ENCODE data around the gene SORCS1. TPM values are rescaled to one million over a fixed set of nuclear protein-coding genes. Genes with fewer than 3 reads are reported as not detected.

Gene SORCS1
- total and polyA plus RNA-seq, 2 of the 13 experiments (the other 11 are each of a cell fraction or from before 2014, with no cell fraction given), result not detected

GRCh38 chr10:106996510-106996909, 168.0 kb downstream of the SORCS1 start:
- Histone ChIP-seq H3K36me3 (replicated peaks in 1 of 2; ENCODE audit: control insufficient read depth in 1 of 2, insufficient read depth in 2 of 2, low read length in 2 of 2) (no peaks in the 10 kb centered on the region), H3K27ac (ENCODE audit: extremely low read length, insufficient read depth, low read length) (no peak overlapping the region), H3K9me3 (ENCODE audit: low read length) (peaks cover 8% of the 10 kb centered on the region; the same call in 1 of the 2 replicates), H3K4me3 (replicated peaks in 1 of 3; ENCODE audit: insufficient read depth in 1 of 3, low read depth in 2 of 3, low read length in 3 of 3) (no peak overlapping the region), H3K4me1 (ENCODE audit: insufficient read depth, low read length) (no peaks in the 10 kb centered on the region), H3K4me2 (ENCODE audit: low read depth, low read length) (no peak overlapping the region), H3K9ac (ENCODE audit: insufficient read depth, low read depth, low read length) (no peak overlapping the region), H3K27me3 (ENCODE audit: control insufficient read depth in 1 of 2, insufficient read depth in 2 of 2, low read length in 2 of 2) (no peaks in the 10 kb centered on the region), H4K20me1 (ENCODE audit: insufficient read depth, low read length) (no peaks in the 10 kb centered on the region), H2AFZ (ENCODE audit: low read length) (no peak overlapping the region), H3K79me2 (ENCODE audit: insufficient read depth, low read length) (no peaks in the 10 kb centered on the region)
- 54% methylated on average over 3 of the region's 3 CpGs for WGBS (ENCODE audit: low lambda C conversion rate)
- ATAC-seq, result no peak
- CTCF ChIA-PET (ENCODE audit: low intra/inter-chr PET ratio, low total read pairs), result no interaction called here
- TF ChIP-seq HES4 (CRISPR knock-in tag; IDR thresholded peaks at IDR 0.05; ENCODE audit: borderline replicate concordance), result no peak
- TF ChIP-seq NR2F6 (IDR thresholded peaks at IDR 0.05), result no peak
- no peak for TF ChIP-seq NR2F6 (CRISPR knock-in tag; IDR thresholded peaks at IDR 0.05)
- TF ChIP-seq ARNTL (CRISPR knock-in tag; IDR thresholded peaks at IDR 0.05), result no peak
- no peak for TF ChIP-seq CBX2 (IDR thresholded peaks at IDR 0.05; ENCODE audit: low read depth, low read length)
- no peak for TF ChIP-seq CBX2 (CRISPR knock-in tag; IDR thresholded peaks at IDR 0.05; ENCODE audit: low read depth)
- TF ChIP-seq RORA (CRISPR knock-in tag; IDR thresholded peaks at IDR 0.05), result no peak
- no peak for TF ChIP-seq ZNF281 (CRISPR knock-in tag; IDR thresholded peaks at IDR 0.05; ENCODE audit: borderline replicate concordance)
- no peak for TF ChIP-seq TCF7 (IDR thresholded peaks at IDR 0.05; ENCODE audit: low read depth)
- no peak for TF ChIP-seq STAT6 (CRISPR knock-in tag; IDR thresholded peaks at IDR 0.05; ENCODE audit: borderline replicate concordance)
- TF ChIP-seq DR1 (CRISPR knock-in tag; IDR thresholded peaks at IDR 0.05), result no peak
- TF ChIP-seq ZNF18 (CRISPR knock-in tag; IDR thresholded peaks at IDR 0.05; ENCODE audit: insufficient replicate concordance), result no peak
- TF ChIP-seq CENPX (CRISPR knock-in tag; IDR thresholded peaks at IDR 0.05), result no peak
- no peak for TF ChIP-seq KLF11 (CRISPR knock-in tag; IDR thresholded peaks at IDR 0.05)
- no peak for TF ChIP-seq JUND (CRISPR knock-in tag; IDR thresholded peaks at IDR 0.05)
- no peak for TF ChIP-seq SRY (CRISPR knock-in tag; IDR thresholded peaks at IDR 0.05)
- TF ChIP-seq MEF2D (CRISPR knock-in tag; IDR thresholded peaks at IDR 0.05), result no peak
- TF ChIP-seq HNRNPUL1 (IDR thresholded peaks at IDR 0.05; ENCODE audit: low read depth, low read length), result no peak
- TF ChIP-seq RARG (CRISPR knock-in tag; IDR thresholded peaks at IDR 0.05; ENCODE audit: low read depth), result no peak
- TF ChIP-seq NAIF1 (CRISPR knock-in tag; IDR thresholded peaks at IDR 0.05; ENCODE audit: borderline replicate concordance), result no peak
- BruUV-seq (replicated peaks), result no TSS peak
- no peak for DNase-seq (ENCODE audit: low spot score)
- no peak for FAIRE-seq
- in situ Hi-C loops (cut with HindIII; ENCODE audit: extremely low pct_ligation_motif_present, low pct_unique_long_range_greater_than_20kb), result no loop called here
- intact Hi-C loops (cut with micrococcal nuclease; ENCODE audit: unreplicated experiment), result no loop called here
- POLR2A ChIA-PET, result no interaction called here

Measured in HepG2 (cell line).